Mesendoderm (in vitro differentiated cells): ENCODE results near the gene TVP23A.

Source experiments
- DNase-seq: peaks from one replicate; pipeline ENCODE4 v3.0.0; 2013
- H2AK5ac ChIP-seq: 2 replicates; pipeline ENCODE4 v1.6.1; 2013; ENCODE audit warnings: low read length, inconsistent platforms
- H2BK120ac ChIP-seq: 2 replicates; pipeline ENCODE4 v1.6.1; 2013; ENCODE audit warnings: low read depth, mild to moderate bottlenecking, low read length, moderate library complexity, mixed read lengths
- H2BK15ac ChIP-seq: replicated peaks from 2 replicates; pipeline ENCODE4 v1.6.1; 2013; ENCODE audit warnings: low read depth, mild to moderate bottlenecking, moderate library complexity
- H2BK5ac ChIP-seq: 2 replicates; pipeline ENCODE4 v1.6.1; 2013; ENCODE audit warnings: low read length, inconsistent platforms
- H3K18ac ChIP-seq: 2 replicates; pipeline ENCODE4 v1.6.1; 2013; ENCODE audit warnings: mild to moderate bottlenecking, low read length, mixed read lengths
- H3K23ac ChIP-seq: one replicate; pipeline ENCODE4 v1.6.1; 2013; ENCODE audit warnings: low read length
- H3K27ac ChIP-seq: 2 replicates; pipeline ENCODE4 v1.5.1; 2013; ENCODE audit warnings: low read depth, mild to moderate bottlenecking, inconsistent platforms, low read length, moderate library complexity
- H3K27me3 ChIP-seq: 2 replicates; pipeline ENCODE4 v1.6.1; 2013; ENCODE audit warnings: low read length, control low read depth, mild to moderate bottlenecking, inconsistent platforms; ENCODE audit not compliant: insufficient read depth, poor library complexity
- H3K36me3 ChIP-seq: 2 replicates; pipeline ENCODE4 v1.6.1; 2013; ENCODE audit warnings: low read length, inconsistent platforms; ENCODE audit not compliant: control insufficient read depth, insufficient read depth
- H3K4ac ChIP-seq: one replicate; pipeline ENCODE4 v1.6.1; 2013; ENCODE audit warnings: low read depth, mild to moderate bottlenecking, low read length, moderate library complexity
- H3K4me1 ChIP-seq: 2 replicates; pipeline ENCODE4 v1.6.1; 2013; ENCODE audit warnings: low read depth, low read length, inconsistent platforms; ENCODE audit not compliant: control insufficient read depth
- H3K4me2 ChIP-seq: 2 replicates; pipeline ENCODE4 v1.6.1; 2013; ENCODE audit warnings: low read length
- H3K4me3 ChIP-seq: 2 replicates; pipeline ENCODE4 v1.5.1; 2013; ENCODE audit warnings: mild to moderate bottlenecking, low read length
- H3K56ac ChIP-seq: one replicate; pipeline ENCODE4 v1.6.1; 2013; ENCODE audit warnings: low read length
- H3K79me1 ChIP-seq: 2 replicates; pipeline ENCODE4 v1.6.1; 2013; ENCODE audit warnings: low read length, inconsistent platforms
- H3K79me2 ChIP-seq: 2 replicates; pipeline ENCODE4 v1.6.1; 2013; ENCODE audit warnings: mild to moderate bottlenecking, low read length; ENCODE audit not compliant: control insufficient read depth, insufficient read depth
- H3K9ac ChIP-seq: 2 replicates; pipeline ENCODE4 v1.6.1; 2013; ENCODE audit warnings: low read length, inconsistent platforms
- H4K5ac ChIP-seq: one replicate; pipeline ENCODE4 v1.6.1; 2013; ENCODE audit warnings: low read length
- H4K8ac ChIP-seq: one replicate; pipeline ENCODE4 v1.6.1; 2013; ENCODE audit warnings: low read depth, mild to moderate bottlenecking, control low read depth, low read length, moderate library complexity
- WGBS: extraction: QIAGEN DNeasy Blood & Tissue Kit; methylation state at CpG from one replicate; pipeline ENCODE4 v1.1.7; 2013; ENCODE audit warnings: low lambda C conversion rate, missing lambda C conversion rate; ENCODE audit not compliant: insufficient coverage; ENCODE audit errors: extremely low coverage; 5-methylcytosine and 5-hydroxymethylcytosine counted together

Gene TVP23A

DNA sequence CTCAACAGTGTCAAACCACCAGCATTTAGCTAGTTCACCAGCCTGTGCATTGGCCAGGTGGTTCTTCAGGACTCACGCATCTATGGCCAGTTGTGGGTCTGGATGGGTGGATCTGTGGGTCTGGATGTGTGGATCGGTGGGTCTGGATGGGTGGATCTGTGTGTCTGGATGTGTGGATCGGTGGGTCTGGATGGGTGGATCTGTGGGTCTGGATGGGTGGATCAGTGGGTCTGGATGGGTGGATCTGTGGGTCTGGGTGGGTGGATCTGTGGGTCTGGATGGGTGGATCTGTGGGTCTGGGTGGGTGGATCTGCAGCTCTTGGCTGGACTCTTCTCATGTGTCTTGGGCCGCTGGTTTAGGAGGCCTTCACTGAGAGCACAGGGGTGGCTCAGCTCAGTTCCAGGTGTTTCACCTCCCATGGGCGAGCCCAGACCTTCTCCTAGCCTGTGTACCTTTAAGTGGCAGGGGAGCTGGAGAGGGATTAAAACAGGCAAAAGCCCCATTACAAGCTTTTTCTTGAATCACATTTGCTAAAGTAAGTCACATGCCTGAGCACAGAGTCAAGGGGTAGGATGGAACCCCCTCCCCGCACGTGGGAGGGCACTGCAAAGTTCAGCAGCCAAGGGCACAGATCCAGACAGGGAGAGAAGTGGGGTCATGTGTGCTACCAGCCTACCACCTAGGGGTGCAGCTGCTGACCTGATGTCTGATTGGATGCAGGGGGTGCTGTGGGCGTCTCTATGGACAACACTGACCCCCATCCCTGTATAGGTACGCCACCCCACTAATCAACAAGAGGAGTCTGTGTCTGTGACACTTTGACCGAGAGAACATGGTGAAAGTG is 78.4 kb downstream of the TVP23A start:
- H3K36me3 ChIP-seq: no peaks in the 10 kb centered on the region
- no peaks in the 10 kb centered on the region for H3K79me2 ChIP-seq
- H4K8ac ChIP-seq: no peak overlapping the region
- H2BK120ac ChIP-seq: no peak overlapping the region
- no peak overlapping the region for H3K4me3 ChIP-seq
- WGBS: no CpG with 5 or more reads among the region's 10 CpGs
- H3K4me2 ChIP-seq: no peak overlapping the region
- H3K4ac ChIP-seq: no peak overlapping the region
- H3K27ac ChIP-seq: no peak overlapping the region
- no peaks in the 10 kb centered on the region for H3K79me1 ChIP-seq
- no peak overlapping the region for H3K18ac ChIP-seq
- H3K23ac ChIP-seq: no peak overlapping the region
- H3K9ac ChIP-seq: no peak overlapping the region
- no peak for DNase-seq
- H3K56ac ChIP-seq: no peak overlapping the region
- H2BK15ac ChIP-seq: no peak overlapping the region
- H3K27me3 ChIP-seq: no peaks in the 10 kb centered on the region
- H4K5ac ChIP-seq: no peak overlapping the region
- no peak overlapping the region for H2AK5ac ChIP-seq
- no peak overlapping the region for H2BK5ac ChIP-seq
- H3K4me1 ChIP-seq: peaks cover 2% of the 10 kb centered on the region

DNA sequence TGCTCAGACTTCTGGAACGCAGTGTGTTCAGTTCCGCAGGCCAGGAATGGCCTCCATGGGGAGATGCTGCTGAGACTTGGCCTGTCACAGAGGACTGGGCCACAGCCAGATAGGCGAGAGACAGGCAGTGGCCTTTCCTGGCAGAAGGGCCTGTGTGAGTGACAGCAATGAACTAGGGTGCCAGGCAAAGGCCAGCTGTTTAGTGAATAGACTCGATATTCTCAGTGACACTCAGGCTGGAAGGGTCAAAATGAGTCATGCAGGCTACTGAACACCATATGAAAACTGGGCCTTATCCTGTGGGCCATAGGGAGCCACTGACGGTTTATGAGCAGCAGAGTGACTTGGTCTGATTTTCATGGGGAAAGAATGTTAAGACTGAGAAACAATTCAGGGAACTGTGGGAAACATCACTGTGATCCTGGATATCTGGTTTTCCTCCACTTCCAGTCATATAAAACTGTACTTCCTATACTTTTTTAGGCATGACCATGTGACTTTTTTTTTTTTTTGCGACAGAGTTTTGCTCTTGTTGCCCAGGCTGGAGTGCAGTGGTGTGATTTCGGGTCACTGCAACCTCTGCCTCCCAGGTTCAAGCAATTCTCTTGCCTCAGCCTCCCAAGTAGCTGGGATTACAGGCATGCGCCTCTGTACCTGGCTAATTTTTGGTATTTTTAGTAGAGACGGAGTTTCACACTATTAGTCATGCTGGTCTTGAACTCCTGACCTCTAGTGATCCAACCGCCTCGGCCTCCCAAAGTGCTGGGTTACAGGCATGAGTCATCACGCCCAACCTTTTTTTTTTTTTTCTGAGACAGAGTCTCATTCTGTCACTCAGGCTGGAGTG is 80.1 kb downstream of the TVP23A start:
- no peak overlapping the region for H2BK5ac ChIP-seq
- H2BK120ac ChIP-seq: no peak overlapping the region
- no peak overlapping the region for H3K4me3 ChIP-seq
- H3K56ac ChIP-seq: no peak overlapping the region
- H3K79me2 ChIP-seq: no peaks in the 10 kb centered on the region
- H3K23ac ChIP-seq: no peak overlapping the region
- no peaks in the 10 kb centered on the region for H3K79me1 ChIP-seq
- no peak overlapping the region for H3K27ac ChIP-seq
- H2BK15ac ChIP-seq: no peak overlapping the region
- H3K18ac ChIP-seq: no peak overlapping the region
- DNase-seq: peak; percentile 71
- no peak overlapping the region for H4K5ac ChIP-seq
- no peaks in the 10 kb centered on the region for H3K36me3 ChIP-seq
- no peaks in the 10 kb centered on the region for H3K27me3 ChIP-seq
- H4K8ac ChIP-seq: no peak overlapping the region
- no peak overlapping the region for H3K4ac ChIP-seq
- no peak overlapping the region for H3K4me2 ChIP-seq
- no peaks in the 10 kb centered on the region for H3K4me1 ChIP-seq
- WGBS: no CpG with 5 or more reads among the region's 12 CpGs
- H3K9ac ChIP-seq: no peak overlapping the region
- H2AK5ac ChIP-seq: no peak overlapping the region

DNA sequence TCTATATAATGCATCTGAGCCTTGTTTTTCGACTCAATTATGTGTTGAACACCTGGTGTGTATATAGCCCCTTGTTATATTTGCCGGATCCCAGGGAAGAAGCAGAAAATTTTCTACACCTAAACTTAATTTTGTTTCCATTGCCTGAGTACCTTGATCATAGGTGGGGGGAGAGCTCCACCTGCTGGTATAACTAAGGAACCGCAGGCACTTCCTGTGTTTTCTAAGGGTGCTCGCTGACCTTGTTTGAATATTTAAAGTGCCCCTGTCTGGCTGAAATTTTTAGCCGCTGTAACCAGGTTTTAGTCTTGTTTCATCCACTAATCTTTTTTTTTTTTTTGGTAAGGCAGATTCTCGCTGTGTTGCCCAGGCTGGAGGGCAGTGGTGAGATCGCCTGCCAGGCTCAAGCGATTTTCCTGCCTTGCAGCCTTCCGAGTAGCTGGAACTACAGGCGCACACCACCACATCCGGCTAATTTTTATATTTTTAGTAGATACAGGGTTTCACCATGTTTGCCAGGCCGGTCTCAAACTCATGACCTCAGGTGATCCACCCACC is 81.4 kb downstream of the TVP23A start:
- H2BK5ac ChIP-seq: no peak overlapping the region
- no peak overlapping the region for H3K4ac ChIP-seq
- no peaks in the 10 kb centered on the region for H3K4me1 ChIP-seq
- no peak overlapping the region for H3K27ac ChIP-seq
- H3K18ac ChIP-seq: peak overlapping the region; percentile 44
- no peaks in the 10 kb centered on the region for H3K79me2 ChIP-seq
- no peak overlapping the region for H3K4me2 ChIP-seq
- no CpG with 5 or more reads among the region's 12 CpGs for WGBS
- H2BK120ac ChIP-seq: no peak overlapping the region
- no peak overlapping the region for H3K9ac ChIP-seq
- no peak overlapping the region for H3K56ac ChIP-seq
- H4K8ac ChIP-seq: no peak overlapping the region
- no peak overlapping the region for H2BK15ac ChIP-seq
- no peaks in the 10 kb centered on the region for H3K27me3 ChIP-seq
- H3K79me1 ChIP-seq: no peaks in the 10 kb centered on the region
- peak; percentile 66 for DNase-seq
- H3K36me3 ChIP-seq: no peaks in the 10 kb centered on the region
- H4K5ac ChIP-seq: no peak overlapping the region
- no peak overlapping the region for H3K23ac ChIP-seq
- H2AK5ac ChIP-seq: no peak overlapping the region
- H3K4me3 ChIP-seq: no peak overlapping the region

DNA sequence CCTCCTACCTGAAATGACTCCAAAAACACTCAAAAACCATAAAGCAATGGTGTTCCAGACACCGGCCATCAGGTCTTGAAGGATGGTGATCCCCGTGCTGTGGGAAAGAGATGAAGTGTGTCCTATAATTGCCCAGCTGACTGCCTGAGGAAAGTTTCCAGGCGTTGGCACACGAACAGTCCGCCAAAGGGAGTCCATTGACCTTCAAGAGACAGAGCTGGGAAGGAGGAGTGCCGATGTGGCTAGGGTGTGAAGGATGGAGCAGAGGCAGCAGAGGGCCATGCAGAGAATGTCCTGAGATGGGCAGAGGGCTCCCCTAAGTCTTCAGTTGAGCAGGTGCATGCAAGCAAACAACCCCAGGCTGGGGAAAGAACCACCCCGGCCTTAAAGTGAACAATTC is 86.8 kb downstream of the TVP23A start:
- Histone ChIP-seq H3K4me2 (no peak overlapping the region), H4K8ac (no peak overlapping the region), H3K4ac (no peak overlapping the region), H3K4me1 (no peaks in the 10 kb centered on the region), H3K9ac (no peak overlapping the region), H2BK5ac (no peak overlapping the region), H2BK120ac (no peak overlapping the region), H4K5ac (no peak overlapping the region), H3K79me2 (no peaks in the 10 kb centered on the region), H3K18ac (no peak overlapping the region), H3K79me1 (no peaks in the 10 kb centered on the region), H3K23ac (no peak overlapping the region), H3K4me3 (no peak overlapping the region), H3K36me3 (no peaks in the 10 kb centered on the region), H3K56ac (no peak overlapping the region), H3K27me3 (no peaks in the 10 kb centered on the region), H2AK5ac (no peak overlapping the region), H2BK15ac (no peak overlapping the region), H3K27ac (no peak overlapping the region)
- no CpG with 5 or more reads among the region's 7 CpGs for WGBS
- DNase-seq: no peak

DNA sequence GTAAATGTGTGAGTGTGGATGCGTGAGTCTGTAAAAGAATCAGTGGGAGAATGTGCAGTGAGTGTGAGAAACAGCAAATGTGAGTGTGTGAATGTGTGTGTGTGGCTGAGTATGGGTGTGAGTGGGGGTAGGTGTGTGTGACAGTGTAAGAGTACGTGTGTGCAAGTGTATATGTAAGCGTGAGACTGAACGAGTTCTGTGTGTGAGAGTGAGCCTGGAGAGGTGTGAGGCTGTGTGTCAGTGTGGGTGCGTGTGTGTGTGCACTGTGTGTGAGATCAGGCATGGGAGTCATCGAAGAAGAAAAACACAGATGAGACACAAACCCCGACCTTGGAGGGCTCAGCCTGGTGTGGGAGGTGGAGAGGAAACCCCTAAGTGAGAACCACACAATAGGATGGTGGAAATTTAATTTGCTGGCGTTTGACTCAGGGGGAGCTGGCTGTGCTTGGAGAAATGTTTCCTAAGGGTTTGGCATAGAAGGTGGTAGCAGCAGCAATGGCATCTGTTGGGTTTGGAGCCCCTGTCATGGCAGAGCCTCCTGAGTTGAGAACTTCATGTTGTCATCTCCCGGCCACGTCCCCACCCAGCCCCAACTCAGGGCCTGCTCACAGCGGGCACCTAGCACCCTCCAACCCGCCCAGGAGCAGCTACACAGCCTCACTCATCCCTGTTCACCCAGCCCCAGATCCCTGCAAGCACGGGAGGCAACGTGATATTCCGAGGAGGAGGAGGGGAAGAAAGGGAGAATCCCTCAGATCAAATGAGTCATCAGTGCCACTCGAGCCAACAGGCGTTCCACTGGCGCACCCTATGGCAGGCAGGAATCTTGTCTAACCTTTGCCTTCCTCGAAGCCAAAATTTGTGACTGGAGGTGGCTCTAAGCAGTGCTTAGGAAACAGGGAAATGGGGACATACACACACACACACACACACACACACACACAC is 89.2 kb downstream of the TVP23A start:
- WGBS: 100% methylated on average over 1 of the region's 19 CpGs
- no peaks in the 10 kb centered on the region for H3K79me1 ChIP-seq
- H3K4me3 ChIP-seq: no peak overlapping the region
- peak; percentile 42 for DNase-seq
- no peak overlapping the region for H2BK5ac ChIP-seq
- no peak overlapping the region for H4K5ac ChIP-seq
- no peak overlapping the region for H2AK5ac ChIP-seq
- no peak overlapping the region for H3K4me2 ChIP-seq
- H2BK120ac ChIP-seq: no peak overlapping the region
- H3K36me3 ChIP-seq: no peaks in the 10 kb centered on the region
- no peaks in the 10 kb centered on the region for H3K79me2 ChIP-seq
- H3K56ac ChIP-seq: no peak overlapping the region
- H3K4me1 ChIP-seq: no peaks in the 10 kb centered on the region
- H3K9ac ChIP-seq: no peak overlapping the region
- H3K27ac ChIP-seq: no peak overlapping the region
- no peak overlapping the region for H3K23ac ChIP-seq
- H2BK15ac ChIP-seq: no peak overlapping the region
- no peaks in the 10 kb centered on the region for H3K27me3 ChIP-seq
- H4K8ac ChIP-seq: no peak overlapping the region
- H3K18ac ChIP-seq: no peak overlapping the region
- no peak overlapping the region for H3K4ac ChIP-seq
